ENCODE results near the gene IVL.

DNA sequence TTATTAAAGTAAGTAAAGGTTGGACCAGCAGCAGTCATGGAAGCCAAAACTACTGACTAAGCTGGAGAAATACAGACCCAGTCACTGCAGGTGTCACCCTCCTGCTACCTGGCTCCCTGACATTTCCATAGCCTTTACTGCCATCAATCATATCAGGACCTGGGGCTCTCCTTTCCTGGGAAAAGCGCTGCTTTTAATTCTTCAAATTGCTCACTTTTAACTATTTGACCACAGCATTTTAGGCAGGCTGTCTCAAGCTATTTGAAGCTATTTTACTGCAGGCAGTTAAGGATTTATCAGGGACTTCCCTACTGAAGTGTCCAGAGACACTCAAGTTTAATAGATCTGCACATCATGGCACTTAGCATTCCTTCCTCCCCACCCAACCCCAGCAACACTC, 4.1 kb downstream of the IVL start:
- TF ChIP-seq, protein P1, sequence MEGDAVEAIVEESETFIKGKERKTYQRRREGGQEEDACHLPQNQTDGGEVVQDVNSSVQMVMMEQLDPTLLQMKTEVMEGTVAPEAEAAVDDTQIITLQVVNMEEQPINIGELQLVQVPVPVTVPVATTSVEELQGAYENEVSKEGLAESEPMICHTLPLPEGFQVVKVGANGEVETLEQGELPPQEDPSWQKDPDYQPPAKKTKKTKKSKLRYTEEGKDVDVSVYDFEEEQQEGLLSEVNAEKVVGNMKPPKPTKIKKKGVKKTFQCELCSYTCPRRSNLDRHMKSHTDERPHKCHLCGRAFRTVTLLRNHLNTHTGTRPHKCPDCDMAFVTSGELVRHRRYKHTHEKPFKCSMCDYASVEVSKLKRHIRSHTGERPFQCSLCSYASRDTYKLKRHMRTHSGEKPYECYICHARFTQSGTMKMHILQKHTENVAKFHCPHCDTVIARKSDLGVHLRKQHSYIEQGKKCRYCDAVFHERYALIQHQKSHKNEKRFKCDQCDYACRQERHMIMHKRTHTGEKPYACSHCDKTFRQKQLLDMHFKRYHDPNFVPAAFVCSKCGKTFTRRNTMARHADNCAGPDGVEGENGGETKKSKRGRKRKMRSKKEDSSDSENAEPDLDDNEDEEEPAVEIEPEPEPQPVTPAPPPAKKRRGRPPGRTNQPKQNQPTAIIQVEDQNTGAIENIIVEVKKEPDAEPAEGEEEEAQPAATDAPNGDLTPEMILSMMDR (IDR thresholded peaks at IDR 0.05; ENCODE audit: insufficient read depth, low read length, poor library complexity, severe bottlenecking): no peak
- no peak for TF ChIP-seq EZH2phosphoT487 (conservative IDR thresholded peaks at IDR 0.05; ENCODE audit: low read length)

Data from SU-DHL-6 (cell line).